ENCODE results near the gene ADCY7.
"Not testable (repeated sequence)": the region's sequence is repeated elsewhere in the genome, so short reads cannot be mapped to it uniquely, and the experiment has no call there.

The ADCY7 gene

DNA sequence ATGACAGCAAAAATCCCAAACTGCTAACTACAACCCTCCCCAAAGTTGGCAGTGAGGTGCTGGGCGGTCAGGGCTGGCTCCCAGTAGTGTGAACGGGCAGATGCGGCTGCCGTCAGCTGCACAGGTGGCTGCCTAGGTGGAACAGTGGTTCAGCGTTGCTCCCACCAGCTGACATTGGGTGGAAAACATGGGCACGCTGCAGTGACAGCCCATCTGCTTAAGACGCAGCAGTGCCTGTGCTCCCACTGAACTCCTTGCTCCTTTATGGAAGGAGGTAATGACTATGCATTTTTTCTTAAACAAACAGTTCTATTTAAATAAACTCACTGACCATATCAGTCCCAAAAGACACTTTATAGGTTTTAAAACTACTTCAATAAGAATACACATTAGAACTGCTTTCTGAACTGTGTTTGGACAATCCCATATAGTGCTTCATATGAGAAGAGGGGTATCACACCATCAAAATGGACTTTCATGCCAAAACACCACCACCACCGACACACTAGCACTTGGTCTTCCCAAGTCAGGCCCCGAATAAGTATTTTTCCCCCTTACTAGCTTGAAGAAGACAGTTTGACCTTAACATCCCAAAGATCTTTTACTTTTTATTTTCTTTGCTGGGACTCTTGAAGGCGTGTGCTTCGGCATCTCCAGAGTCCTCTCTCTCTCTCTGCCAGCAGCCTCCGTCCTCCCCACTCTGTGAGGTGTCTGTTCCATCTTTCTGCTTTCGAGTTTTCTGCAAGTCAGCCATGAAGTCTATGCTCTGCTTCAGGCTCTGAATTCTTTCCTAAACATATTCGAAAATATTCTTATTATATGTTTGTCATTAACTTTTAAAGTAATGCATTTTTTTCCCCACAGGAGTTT lies 68.0 kb downstream of the ADCY7 start:
- H3K36me3 ChIP-seq (ENCODE audit: insufficient read depth, low read length), result peaks cover 66% of the 10 kb centered on the region
- no peaks in the 10 kb centered on the region for H3K27me3 ChIP-seq (ENCODE audit: insufficient read depth, low read length)
- no peaks in the 10 kb centered on the region for H3K4me1 ChIP-seq (ENCODE audit: insufficient read depth, low read length)
- H3K4me3 ChIP-seq (ENCODE audit: low read length), result no peak overlapping the region
- no peak overlapping the region for H2AFZ ChIP-seq (ENCODE audit: low read depth, low read length)
- H3K9me3 ChIP-seq (ENCODE audit: low read length), result no peaks in the 10 kb centered on the region

DNA sequence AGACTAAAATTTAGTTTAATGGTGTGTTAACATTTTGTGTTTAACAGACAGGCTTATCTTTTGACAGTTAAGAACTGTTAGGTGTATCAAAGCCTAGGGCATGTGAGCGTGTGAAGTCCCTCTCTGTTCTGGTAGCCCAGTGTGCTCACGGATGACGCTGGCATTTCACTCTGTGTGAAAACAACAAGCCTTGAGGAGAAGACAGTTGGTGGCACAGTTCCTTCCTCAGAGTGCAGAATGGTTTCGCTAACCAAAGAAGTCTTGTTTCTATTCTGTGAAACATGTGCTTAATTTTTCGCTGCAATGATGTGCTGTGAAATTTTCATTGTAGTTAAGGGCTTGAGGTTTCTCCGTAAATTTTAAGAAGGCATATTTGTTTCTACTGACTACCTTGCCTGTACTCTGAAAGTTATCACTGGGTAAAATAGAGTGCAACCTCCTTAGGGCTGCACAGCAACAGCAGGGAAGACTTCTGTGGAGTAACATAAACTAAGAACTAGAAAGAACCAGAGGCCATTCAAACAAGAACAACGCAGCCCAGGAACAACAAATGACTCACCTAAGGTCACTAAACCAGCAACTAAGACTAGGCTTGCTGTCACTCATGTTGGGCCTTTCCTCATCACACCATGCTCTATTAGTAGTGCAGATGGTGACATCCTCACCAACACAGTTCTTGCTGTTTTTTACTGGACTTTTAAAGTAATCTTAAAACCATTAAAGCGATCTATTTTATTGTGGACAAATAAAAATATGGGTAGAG lies 69.0 kb downstream of the ADCY7 start:
- Histone ChIP-seq H3K9me3 (ENCODE audit: low read length) (no peaks in the 10 kb centered on the region), H2AFZ (ENCODE audit: low read depth, low read length) (no peak overlapping the region), H3K27me3 (ENCODE audit: insufficient read depth, low read length) (no peaks in the 10 kb centered on the region), H3K4me3 (ENCODE audit: low read length) (no peak overlapping the region), H3K36me3 (ENCODE audit: insufficient read depth, low read length) (peaks cover 66% of the 10 kb centered on the region), H3K4me1 (ENCODE audit: insufficient read depth, low read length) (no peaks in the 10 kb centered on the region)

DNA sequence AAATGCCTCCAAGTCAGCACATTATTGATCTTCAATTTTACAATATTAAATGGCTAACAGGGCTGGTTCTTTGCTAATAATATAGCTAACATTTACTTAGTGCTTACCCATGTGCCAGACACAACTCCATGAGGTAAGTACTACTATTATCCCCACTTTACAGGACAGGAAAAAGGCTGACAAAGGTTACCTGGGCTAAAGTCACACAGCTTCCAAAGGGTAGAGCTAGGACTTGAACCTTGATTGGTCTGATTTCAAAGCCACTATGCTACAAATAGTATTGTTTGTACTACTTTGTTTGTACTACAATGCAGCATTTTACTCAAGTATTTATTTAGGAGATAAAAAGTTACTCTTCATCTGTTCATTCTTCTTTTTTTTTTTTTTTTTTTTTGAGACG lies 70.5 kb downstream of the ADCY7 start:
- Histone ChIP-seq H3K27me3 (ENCODE audit: insufficient read depth, low read length) (no peaks in the 10 kb centered on the region), H2AFZ (ENCODE audit: low read depth, low read length) (no peak overlapping the region), H3K4me1 (ENCODE audit: insufficient read depth, low read length) (no peaks in the 10 kb centered on the region), H3K4me3 (ENCODE audit: low read length) (no peak overlapping the region), H3K9me3 (ENCODE audit: low read length) (no peaks in the 10 kb centered on the region), H3K36me3 (ENCODE audit: insufficient read depth, low read length) (peaks cover 69% of the 10 kb centered on the region)

DNA sequence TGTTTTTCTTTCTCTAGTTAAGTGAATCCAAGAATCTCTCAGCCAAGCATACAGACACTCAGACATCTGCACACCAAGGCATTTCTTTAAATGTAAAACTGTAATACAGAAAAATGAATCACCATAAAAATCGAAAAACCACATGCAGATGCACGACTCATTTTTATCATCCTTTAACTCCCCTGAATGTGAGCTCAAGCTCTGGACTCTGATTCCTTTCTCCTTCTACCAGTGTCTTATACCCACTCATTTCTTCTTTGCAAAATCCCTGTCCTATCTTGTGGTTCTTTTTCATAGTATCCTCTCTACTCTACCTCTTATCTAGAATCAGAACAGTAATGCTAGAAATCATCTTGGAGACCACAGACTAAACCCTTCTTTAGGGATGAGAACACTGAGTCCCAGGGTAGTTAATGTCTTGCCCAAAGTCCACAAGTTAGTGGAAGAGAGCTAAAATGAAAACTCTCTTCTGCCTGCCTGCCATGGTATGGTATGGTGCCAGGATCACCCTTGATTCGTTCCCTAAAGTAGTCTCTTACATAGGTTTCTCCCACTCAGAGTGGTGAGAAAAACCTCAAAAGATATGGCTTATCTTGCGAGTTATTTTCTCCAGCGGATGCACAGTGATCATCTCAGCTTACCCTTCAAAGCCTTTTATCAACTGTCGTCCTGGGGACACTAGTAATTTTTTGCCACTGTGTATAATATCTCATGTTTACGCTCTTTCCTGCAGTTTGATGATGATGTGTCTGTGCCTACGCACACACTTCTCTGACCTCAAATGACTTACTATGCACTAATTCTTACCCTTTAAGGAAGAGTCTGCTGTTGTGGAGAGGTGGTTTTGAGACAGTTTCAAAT lies 72.2 kb downstream of the ADCY7 start:
- Histone ChIP-seq H3K36me3 (ENCODE audit: insufficient read depth, low read length) (peaks cover 61% of the 10 kb centered on the region), H3K27me3 (ENCODE audit: insufficient read depth, low read length) (no peaks in the 10 kb centered on the region), H2AFZ (ENCODE audit: low read depth, low read length) (no peak overlapping the region), H3K4me1 (ENCODE audit: insufficient read depth, low read length) (no peaks in the 10 kb centered on the region), H3K4me3 (ENCODE audit: low read length) (no peak overlapping the region), H3K9me3 (ENCODE audit: low read length) (no peaks in the 10 kb centered on the region)

DNA sequence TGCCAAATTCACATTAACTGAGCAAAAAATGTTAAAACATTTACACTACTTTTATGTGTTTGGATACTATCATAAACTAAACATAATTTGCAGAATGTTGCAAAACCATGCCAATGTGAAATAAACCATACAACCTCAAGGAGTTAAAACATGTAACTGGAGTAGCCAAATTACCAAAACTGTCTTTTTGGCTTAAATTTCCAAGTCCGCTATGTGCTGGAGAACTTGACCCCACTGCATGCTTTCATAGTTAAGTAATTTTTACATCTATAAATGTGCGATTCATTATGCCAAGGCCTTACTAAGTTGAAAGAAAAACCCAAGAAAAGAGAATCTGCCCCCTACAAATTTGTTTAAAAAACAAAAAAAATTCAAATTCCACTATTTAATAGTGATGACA lies 74.2 kb downstream of the ADCY7 start:
- H3K36me3 ChIP-seq (ENCODE audit: insufficient read depth, low read length), result peaks cover 52% of the 10 kb centered on the region
- H2AFZ ChIP-seq (ENCODE audit: low read depth, low read length), result no peak overlapping the region
- no peaks in the 10 kb centered on the region for H3K27me3 ChIP-seq (ENCODE audit: insufficient read depth, low read length)
- no peaks in the 10 kb centered on the region for H3K4me1 ChIP-seq (ENCODE audit: insufficient read depth, low read length)
- no peaks in the 10 kb centered on the region for H3K9me3 ChIP-seq (ENCODE audit: low read length)
- H3K4me3 ChIP-seq (ENCODE audit: low read length), result no peak overlapping the region

DNA sequence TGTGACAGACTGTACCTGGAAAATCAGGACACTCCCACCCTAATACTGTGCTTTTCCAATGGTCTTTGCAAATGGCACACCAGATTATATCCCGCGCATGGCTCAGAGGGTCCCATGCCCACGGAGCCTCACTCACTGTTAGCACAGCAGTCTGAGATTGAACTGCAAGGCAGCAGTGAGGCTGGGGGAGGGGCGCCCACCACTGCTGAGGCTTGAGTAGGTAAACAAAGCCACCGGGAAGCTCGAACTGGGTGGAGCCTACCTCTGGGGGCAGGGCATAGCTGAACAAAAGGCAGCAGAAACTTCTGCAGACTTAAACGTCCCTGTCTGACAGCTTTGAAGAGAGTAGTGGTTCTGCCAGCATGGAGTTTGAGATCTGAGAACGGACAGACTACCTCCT lies 77.2 kb downstream of the ADCY7 start:
- not testable (repeated sequence) for H3K4me3 ChIP-seq (ENCODE audit: low read length); H3K27me3 ChIP-seq (ENCODE audit: insufficient read depth, low read length); H2AFZ ChIP-seq (ENCODE audit: low read depth, low read length); H3K9me3 ChIP-seq (ENCODE audit: low read length); H3K4me1 ChIP-seq (ENCODE audit: insufficient read depth, low read length)
- peaks cover 39% of the 10 kb centered on the region for H3K36me3 ChIP-seq (ENCODE audit: insufficient read depth, low read length)

DNA sequence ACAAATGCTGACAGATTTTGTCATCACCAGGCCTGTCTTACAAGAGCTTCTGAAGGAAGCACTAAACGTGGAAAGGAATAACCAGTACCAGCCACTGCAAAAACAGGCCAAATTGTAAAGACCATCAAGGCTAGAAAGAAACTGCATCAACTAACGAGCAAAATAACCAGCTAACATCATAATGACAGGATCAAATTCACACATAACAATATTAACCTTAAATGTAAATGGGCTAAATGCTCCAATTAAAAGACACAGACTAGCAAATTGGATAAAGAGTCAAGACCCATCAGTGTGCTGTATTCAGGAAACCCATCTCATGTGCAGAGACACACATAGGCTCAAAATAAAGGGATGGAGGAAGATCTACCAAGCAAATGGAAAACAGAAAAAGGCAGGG lies 78.9 kb downstream of the ADCY7 start:
- not testable (repeated sequence) for H3K27me3 ChIP-seq (ENCODE audit: insufficient read depth, low read length); H3K4me3 ChIP-seq (ENCODE audit: low read length); H2AFZ ChIP-seq (ENCODE audit: low read depth, low read length); H3K9me3 ChIP-seq (ENCODE audit: low read length); H3K4me1 ChIP-seq (ENCODE audit: insufficient read depth, low read length)
- H3K36me3 ChIP-seq (ENCODE audit: insufficient read depth, low read length), result peaks cover 35% of the 10 kb centered on the region

DNA sequence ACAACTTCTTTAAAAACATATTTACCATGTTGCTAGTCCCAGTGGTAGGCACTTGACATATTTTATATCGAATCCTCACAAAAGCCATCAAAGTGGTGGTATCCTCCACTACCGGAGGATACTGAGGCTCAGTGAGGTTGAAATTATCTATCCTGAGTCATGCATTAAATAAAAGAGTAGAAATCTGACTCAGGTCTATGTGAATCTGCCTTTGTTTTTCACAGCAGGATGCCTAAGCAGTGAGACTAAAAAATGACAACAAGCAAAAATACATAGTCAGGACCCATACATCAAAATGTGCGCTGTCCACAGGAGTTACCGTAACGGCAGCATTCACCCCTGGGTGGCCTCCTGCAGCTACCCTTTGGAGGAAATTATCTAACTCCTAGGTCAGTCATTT lies 84.8 kb downstream of the ADCY7 start:
- Histone ChIP-seq H3K36me3 (ENCODE audit: insufficient read depth, low read length) (peaks cover 54% of the 10 kb centered on the region), H3K9me3 (ENCODE audit: low read length) (peaks cover 4% of the 10 kb centered on the region), H3K27me3 (ENCODE audit: insufficient read depth, low read length) (no peaks in the 10 kb centered on the region), H3K4me1 (ENCODE audit: insufficient read depth, low read length) (no peaks in the 10 kb centered on the region), H2AFZ (ENCODE audit: low read depth, low read length) (no peak overlapping the region), H3K4me3 (ENCODE audit: low read length) (no peak overlapping the region)

DNA sequence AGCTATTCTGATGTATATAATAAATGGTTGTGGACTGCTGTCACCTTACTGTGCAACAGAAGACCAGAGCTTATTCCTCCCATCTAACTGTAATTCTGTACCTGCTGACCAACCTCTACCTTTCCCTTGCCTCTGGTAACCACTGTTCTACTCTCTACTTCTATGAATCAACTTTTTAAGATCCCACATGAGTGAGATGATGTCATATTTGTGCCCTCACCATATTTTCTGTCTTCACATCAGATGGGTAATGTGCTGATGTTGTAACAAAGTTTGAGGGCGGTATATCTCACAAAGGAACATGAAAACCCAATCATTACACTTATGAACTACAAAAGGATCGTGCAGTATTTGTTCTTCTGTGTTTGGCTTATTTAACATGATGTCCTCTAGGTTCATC lies 85.6 kb downstream of the ADCY7 start:
- Histone ChIP-seq H3K36me3 (ENCODE audit: insufficient read depth, low read length) (peaks cover 55% of the 10 kb centered on the region), H3K4me3 (ENCODE audit: low read length) (no peak overlapping the region), H3K9me3 (ENCODE audit: low read length) (peaks cover 4% of the 10 kb centered on the region), H3K4me1 (ENCODE audit: insufficient read depth, low read length) (no peaks in the 10 kb centered on the region), H2AFZ (ENCODE audit: low read depth, low read length) (no peak overlapping the region), H3K27me3 (ENCODE audit: insufficient read depth, low read length) (no peaks in the 10 kb centered on the region)

DNA sequence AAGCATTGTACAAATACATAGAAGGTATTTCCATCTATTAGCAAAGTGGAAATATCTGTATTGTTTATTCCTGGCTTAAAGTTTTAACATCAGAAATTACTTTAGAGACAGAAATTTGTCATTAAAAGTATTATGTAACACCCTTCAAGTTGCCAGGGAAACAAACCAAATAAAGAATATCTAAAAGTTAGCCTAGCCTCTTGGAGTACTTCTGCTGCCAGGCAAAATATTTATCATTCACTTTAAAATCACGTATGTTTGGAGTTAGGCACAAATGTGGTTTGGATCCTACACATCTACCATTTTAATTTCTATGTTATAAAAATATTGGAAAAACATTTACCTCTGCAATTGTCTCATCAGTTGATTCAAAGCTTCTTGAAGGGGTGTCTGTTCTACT lies 87.7 kb downstream of the ADCY7 start:
- H2AFZ ChIP-seq (ENCODE audit: low read depth, low read length), result no peak overlapping the region
- H3K9me3 ChIP-seq (ENCODE audit: low read length), result peaks cover 4% of the 10 kb centered on the region
- H3K4me1 ChIP-seq (ENCODE audit: insufficient read depth, low read length), result no peaks in the 10 kb centered on the region
- peaks cover 75% of the 10 kb centered on the region for H3K36me3 ChIP-seq (ENCODE audit: insufficient read depth, low read length)
- no peaks in the 10 kb centered on the region for H3K27me3 ChIP-seq (ENCODE audit: insufficient read depth, low read length)
- no peak overlapping the region for H3K4me3 ChIP-seq (ENCODE audit: low read length)

DNA sequence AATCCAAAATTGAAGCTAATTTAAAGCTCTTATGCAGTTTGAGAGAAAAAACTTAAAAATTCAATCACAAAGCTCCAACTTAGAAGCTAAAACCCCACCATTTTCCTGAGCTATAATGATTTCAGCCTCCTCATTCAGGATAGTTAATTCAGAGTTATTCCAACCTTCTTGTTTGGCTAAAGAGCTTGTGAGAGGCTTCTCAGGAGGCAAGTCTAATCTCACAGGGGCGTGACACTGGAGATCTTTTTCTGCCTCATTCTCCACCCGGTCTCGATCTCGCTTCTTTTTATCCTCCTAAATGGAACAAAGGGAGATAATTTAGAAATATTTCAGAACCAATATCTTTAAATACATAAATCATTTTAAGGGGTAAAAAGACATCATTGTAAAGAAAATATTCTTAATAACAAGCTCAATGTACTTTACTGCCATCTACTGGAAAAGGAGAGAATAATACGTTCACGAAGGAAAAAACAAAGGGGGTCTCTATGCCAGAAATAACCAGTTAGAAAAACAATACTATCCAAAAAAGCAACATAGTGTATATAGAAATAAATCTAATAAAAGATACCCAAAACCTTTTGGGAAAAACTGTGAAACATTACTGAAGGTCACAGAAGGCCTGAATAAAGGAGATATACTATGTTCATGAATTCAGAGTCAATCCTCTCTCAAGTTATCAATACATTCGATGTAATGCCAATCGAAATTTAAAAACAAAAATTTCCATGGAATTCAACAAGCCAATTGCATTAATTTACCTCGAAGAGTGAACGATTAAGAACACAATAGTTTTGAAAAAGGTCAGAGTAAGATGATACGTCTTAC lies 88.5 kb downstream of the ADCY7 start:
- Histone ChIP-seq H2AFZ (ENCODE audit: low read depth, low read length) (no peak overlapping the region), H3K9me3 (ENCODE audit: low read length) (no peaks in the 10 kb centered on the region), H3K4me3 (ENCODE audit: low read length) (no peak overlapping the region), H3K4me1 (ENCODE audit: insufficient read depth, low read length) (no peaks in the 10 kb centered on the region), H3K27me3 (ENCODE audit: insufficient read depth, low read length) (no peaks in the 10 kb centered on the region), H3K36me3 (ENCODE audit: insufficient read depth, low read length) (peaks cover 74% of the 10 kb centered on the region)

DNA sequence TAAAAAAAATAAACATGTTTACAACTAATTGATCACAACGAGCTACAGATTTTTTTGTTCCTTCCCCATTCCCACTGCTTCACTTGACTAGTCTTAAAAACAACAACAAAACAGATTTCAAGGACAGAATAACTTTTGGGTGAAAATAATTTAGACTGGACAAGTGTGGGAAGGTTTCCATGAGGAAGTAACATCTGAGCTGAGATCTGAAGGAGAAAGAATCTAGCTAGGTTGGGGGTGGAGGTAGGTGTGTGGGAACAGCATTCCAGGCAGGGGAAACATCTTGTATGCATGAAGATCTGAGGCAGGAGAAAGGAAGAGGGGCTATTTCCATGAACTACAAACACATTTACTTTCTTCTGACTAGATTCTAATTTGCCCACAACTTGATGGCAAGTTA lies 93.3 kb downstream of the ADCY7 start:
- peaks cover 74% of the 10 kb centered on the region for H3K36me3 ChIP-seq (ENCODE audit: insufficient read depth, low read length)
- no peak overlapping the region for H2AFZ ChIP-seq (ENCODE audit: low read depth, low read length)
- no peak overlapping the region for H3K4me3 ChIP-seq (ENCODE audit: low read length)
- no peaks in the 10 kb centered on the region for H3K9me3 ChIP-seq (ENCODE audit: low read length)
- no peaks in the 10 kb centered on the region for H3K4me1 ChIP-seq (ENCODE audit: insufficient read depth, low read length)
- H3K27me3 ChIP-seq (ENCODE audit: insufficient read depth, low read length), result no peaks in the 10 kb centered on the region

All from neuron (in vitro differentiated cells).